H1 (cell line): ENCODE measurements around the gene FSD1L.

Experiments
- GABPA ChIP-seq: IDR thresholded peaks from 2 replicates; pipeline ENCODE4 v1.6.1; 2011; ENCODE audit warnings: mild to moderate bottlenecking, low read length, moderate library complexity, borderline replicate concordance; ENCODE audit not compliant: insufficient read depth
- KDM4A ChIP-seq: IDR thresholded peaks from one replicate; pipeline ENCODE4 v1.7.1; 2012; ENCODE audit warnings: low read depth, mild to moderate bottlenecking, moderate library complexity, low read length, inconsistent platforms; ENCODE audit not compliant: severe bottlenecking
- KDM5A ChIP-seq: fragments of 200-600 bp; IDR thresholded peaks from 2 replicates; pipeline ENCODE4 v1.7.1; 2012; ENCODE audit warnings: mild to moderate bottlenecking, low read length, inconsistent platforms, mixed read lengths
- MAFK ChIP-seq: IDR thresholded peaks from 2 replicates; pipeline ENCODE4 v1.6.1; 2012; ENCODE audit warnings: low read depth, mild to moderate bottlenecking, improper control_type of control experiment, low read length
- POLR2A ChIP-seq, 2 experiments: IDR thresholded peaks; 1 replicate in 1 of 2; 2 replicates in 1 of 2; pipeline ENCODE4 v1.6.1; 2011; ENCODE audit warnings: low read depth in 2 of 2, low read length in 2 of 2, mild to moderate bottlenecking in 2 of 2; ENCODE audit errors: control extremely low read depth in 1 of 2
- RFX5 ChIP-seq: IDR thresholded peaks from 2 replicates; pipeline ENCODE4 v1.6.1; 2011; ENCODE audit warnings: low read depth, low read length, improper control_type of control experiment, borderline replicate concordance
- SIN3A ChIP-seq, 2 experiments: IDR thresholded peaks in 1 of 2; conservative IDR thresholded peaks in 1 of 2; 2 replicates each; pipeline ENCODE4 v1.6.1; 2011 to 2012; ENCODE audit warnings: low read length in 2 of 2, improper control_type of control experiment in 1 of 2, low read depth in 1 of 2, mild to moderate bottlenecking in 1 of 2
- SP1 ChIP-seq: IDR thresholded peaks from 2 replicates; pipeline ENCODE4 v1.6.1; 2011; ENCODE audit warnings: low read depth, low read length
- ZNF274 ChIP-seq: IDR thresholded peaks from 2 replicates; pipeline ENCODE4 v1.7.0; 2012; ENCODE audit warnings: low read length, borderline replicate concordance; ENCODE audit errors: extremely low read depth
- TF ChIP-seq, protein P1 (sequence below), 3 experiments: IDR thresholded peaks; 1 replicate in 2 of 3; 2 replicates in 1 of 3; pipeline versions ENCODE4 v1.5.1 to v1.6.1; 2011; ENCODE audit warnings: low read length in 3 of 3, mild to moderate bottlenecking in 3 of 3, inconsistent platforms in 2 of 3, low read depth in 1 of 3, moderate library complexity in 1 of 3; ENCODE audit not compliant: insufficient read depth in 1 of 3; ENCODE audit errors: control extremely low read depth in 1 of 3
- TF ChIP-seq, protein P2 (sequence below): IDR thresholded peaks from 2 replicates; pipeline ENCODE4 v1.6.1; 2012; ENCODE audit warnings: inconsistent platforms

DNA sequence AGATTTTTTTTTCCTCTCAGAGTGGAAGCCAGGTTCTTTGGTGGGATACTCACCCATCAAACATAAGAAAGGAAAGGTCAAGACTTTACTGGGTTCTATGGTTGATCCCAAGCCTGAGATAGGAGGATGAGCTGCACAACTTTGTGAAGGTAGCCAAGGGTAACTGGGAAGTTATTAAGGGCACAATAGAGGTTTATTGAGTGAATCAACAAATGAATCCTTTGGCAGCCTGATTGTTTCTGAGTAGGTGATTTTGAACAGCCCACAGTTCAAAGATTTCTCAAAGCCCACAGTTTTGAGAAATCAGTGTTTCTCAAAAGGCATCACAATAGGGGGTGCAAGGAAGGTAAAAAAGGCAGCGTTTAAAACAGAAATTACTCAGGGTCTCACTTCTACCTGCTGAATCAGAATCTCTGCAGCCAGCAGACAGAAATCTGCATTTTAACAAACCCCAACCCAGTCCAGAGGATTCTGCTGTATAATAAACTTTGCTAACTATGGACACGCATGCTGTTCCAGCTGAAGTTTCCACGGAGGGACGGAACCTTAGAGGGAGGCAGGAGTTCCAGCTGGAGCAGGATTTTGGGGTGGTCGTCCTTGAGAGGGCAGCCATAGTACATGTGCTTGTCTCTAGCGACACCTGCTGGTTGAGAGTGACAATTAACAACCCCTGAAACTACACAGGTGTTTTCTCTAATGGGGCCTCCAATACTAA lies 32.7 kb upstream of the FSD1L start:
- TF ChIP-seq RFX5 (no peak), SP1 (no peak), ZNF274 (no peak), POLR2A (IDR thresholded peaks at IDR 0.05; ENCODE audit: control extremely low read depth in 1 of 2, low read depth in 2 of 2, low read length in 2 of 2) (no peak), KDM5A (no peak), GABPA (no peak), KDM4A (no peak), SIN3A (conservative IDR thresholded peaks at IDR 0.05 in 1 of 2, IDR thresholded peaks at IDR 0.05 in 1 of 2; ENCODE audit: low read depth in 1 of 2, low read length in 2 of 2) (0 out of 4 replicates have a peak, but pooled peaks of 1 of the 2 experiments have one; percentile 34), MAFK (no peak)
- TF ChIP-seq, protein P1, sequence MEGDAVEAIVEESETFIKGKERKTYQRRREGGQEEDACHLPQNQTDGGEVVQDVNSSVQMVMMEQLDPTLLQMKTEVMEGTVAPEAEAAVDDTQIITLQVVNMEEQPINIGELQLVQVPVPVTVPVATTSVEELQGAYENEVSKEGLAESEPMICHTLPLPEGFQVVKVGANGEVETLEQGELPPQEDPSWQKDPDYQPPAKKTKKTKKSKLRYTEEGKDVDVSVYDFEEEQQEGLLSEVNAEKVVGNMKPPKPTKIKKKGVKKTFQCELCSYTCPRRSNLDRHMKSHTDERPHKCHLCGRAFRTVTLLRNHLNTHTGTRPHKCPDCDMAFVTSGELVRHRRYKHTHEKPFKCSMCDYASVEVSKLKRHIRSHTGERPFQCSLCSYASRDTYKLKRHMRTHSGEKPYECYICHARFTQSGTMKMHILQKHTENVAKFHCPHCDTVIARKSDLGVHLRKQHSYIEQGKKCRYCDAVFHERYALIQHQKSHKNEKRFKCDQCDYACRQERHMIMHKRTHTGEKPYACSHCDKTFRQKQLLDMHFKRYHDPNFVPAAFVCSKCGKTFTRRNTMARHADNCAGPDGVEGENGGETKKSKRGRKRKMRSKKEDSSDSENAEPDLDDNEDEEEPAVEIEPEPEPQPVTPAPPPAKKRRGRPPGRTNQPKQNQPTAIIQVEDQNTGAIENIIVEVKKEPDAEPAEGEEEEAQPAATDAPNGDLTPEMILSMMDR (IDR thresholded peaks at IDR 0.05; ENCODE audit: control extremely low read depth in 1 of 3, insufficient read depth in 1 of 3, low read depth in 1 of 3, low read length in 3 of 3), result peak; percentile 51 to 89 (median 81)
- TF ChIP-seq, protein P2, sequence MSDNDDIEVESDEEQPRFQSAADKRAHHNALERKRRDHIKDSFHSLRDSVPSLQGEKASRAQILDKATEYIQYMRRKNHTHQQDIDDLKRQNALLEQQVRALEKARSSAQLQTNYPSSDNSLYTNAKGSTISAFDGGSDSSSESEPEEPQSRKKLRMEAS, result peak; percentile 65; the same call in 1 of the 2 replicates
